KMS-11 (cell line): ENCODE data around the gene CHMP4A.

Experiments used
- H2AFZ ChIP-seq: fragments of 200-600 bp; sonication (generic); 2 replicates; pipeline ENCODE4 v1.6.1; 2016; ENCODE audit warnings: antibody characterized with exemption, mixed run types, low read depth
- H3K27ac ChIP-seq: fragments of 200-600 bp; sonication (generic); 2 replicates; pipeline ENCODE4 v1.6.1; 2016; ENCODE audit warnings: mild to moderate bottlenecking, mixed run types
- H3K27me3 ChIP-seq: fragments of 200-600 bp; sonication (generic); 2 replicates; pipeline ENCODE4 v1.6.1; 2017; ENCODE audit warnings: mild to moderate bottlenecking, low read depth, mixed run types, moderate library complexity; ENCODE audit not compliant: insufficient read depth
- H3K36me3 ChIP-seq: fragments of 200-600 bp; sonication (generic); 2 replicates; pipeline ENCODE4 v1.6.1; 2017; ENCODE audit warnings: mild to moderate bottlenecking, mixed run types; ENCODE audit not compliant: insufficient read depth
- H3K4me1 ChIP-seq: fragments of 200-600 bp; sonication (generic); 2 replicates; pipeline ENCODE4 v1.6.1; 2016; ENCODE audit warnings: mild to moderate bottlenecking, low read depth, mixed run types; ENCODE audit not compliant: poor library complexity, severe bottlenecking
- H3K4me2 ChIP-seq: fragments of 200-600 bp; sonication (generic); 2 replicates; pipeline ENCODE4 v1.7.0; 2016; ENCODE audit warnings: mild to moderate bottlenecking, mixed run types
- H3K4me3 ChIP-seq: fragments of 200-600 bp; sonication (generic); IDR thresholded peaks from 2 replicates; pipeline ENCODE4 v1.6.1; 2017; ENCODE audit warnings: low read depth, low read length, mixed read lengths; ENCODE audit not compliant: insufficient read depth
- H3K79me2 ChIP-seq: fragments of 200-600 bp; sonication (generic); 2 replicates; pipeline ENCODE4 v1.6.1; 2016; ENCODE audit warnings: low read depth, mixed run types; ENCODE audit not compliant: insufficient read depth
- H3K9ac ChIP-seq: fragments of 200-600 bp; sonication (generic); 2 replicates; pipeline ENCODE4 v1.6.1; 2016; ENCODE audit warnings: mild to moderate bottlenecking, mixed run types
- H4K20me1 ChIP-seq: fragments of 200-600 bp; sonication (generic); 2 replicates; pipeline ENCODE4 v1.6.1; 2016; ENCODE audit warnings: mild to moderate bottlenecking, mixed run types; ENCODE audit not compliant: insufficient read depth
- TF ChIP-seq, protein P1 (sequence below): fragments of 200-600 bp; sonication (generic); conservative IDR thresholded peaks from 2 replicates; pipeline ENCODE4 v1.6.1; 2017; ENCODE audit warnings: low read depth, mild to moderate bottlenecking, antibody characterized with exemption, low read length, moderate library complexity, mixed read lengths

Gene CHMP4A

DNA sequence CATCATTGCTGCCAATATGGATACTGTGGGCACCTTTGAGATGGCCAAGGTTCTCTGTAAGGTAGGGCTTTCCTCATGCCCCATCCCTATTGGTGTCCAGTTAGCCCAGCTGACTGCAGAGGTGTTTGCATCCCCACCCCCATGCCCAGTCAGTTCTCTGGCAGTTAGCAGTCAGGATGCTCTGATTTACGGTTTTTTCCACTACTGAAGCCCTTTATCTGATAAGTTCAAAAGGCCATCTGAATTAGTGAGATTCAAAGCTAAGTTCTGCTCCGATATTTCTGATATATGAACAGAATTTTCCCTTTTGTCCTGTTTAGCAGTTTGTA, 20.2 kb upstream of the CHMP4A start:
- H3K27ac ChIP-seq: no peak overlapping the region
- H3K4me3 ChIP-seq: no peak overlapping the region

DNA sequence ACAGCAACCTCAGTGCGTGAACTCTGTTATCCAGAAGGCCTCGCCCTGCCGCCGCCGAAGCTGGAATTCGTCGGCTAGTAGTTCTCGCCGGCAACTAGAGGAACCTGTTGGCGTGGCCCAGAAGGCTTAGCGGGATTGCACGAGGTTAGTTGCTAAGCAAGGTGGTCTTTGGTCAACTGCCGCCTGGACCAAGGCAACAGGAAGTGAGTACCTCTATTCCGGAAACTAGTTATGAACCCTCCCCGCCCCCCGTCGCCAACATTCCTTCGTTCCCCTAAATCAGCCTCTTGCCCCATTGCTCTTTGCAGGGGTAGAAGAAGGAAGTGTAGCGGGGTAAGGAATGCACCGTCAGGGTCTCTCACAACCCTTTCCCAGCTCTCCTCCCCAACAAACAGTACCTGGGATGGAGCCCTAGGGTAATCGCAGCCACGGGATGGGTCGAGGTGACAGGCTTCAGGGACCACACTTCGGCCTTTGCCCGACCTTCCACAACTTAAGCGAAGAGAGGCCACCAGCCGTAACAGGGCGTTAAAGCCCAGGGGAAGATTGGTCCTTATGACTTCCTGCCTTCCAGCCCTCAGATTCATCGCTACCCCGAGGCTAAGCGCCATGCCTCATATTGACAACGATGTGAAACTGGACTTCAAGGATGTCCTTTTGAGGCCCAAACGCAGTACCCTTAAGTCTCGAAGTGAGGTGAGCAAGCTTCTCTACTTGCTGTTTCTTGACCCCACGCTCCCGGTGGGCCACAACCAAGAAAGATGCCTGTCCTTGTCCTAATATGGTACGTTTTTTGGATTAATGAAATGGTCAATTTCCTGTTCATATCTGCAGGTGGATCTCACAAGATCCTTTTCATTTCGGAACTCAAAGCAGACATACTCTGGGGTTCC, 19.6 kb upstream of the CHMP4A start, which contains the start of gene GMPR2:
TSS of gene GMPR2 (plus strand) at position 285 of the 893 bp plus-strand sequence. CDS start at position 610, 325 bp downstream.
- H3K27me3 ChIP-seq: no peaks in the 10 kb centered on the region
- H2AFZ ChIP-seq: peak within 1 kb of the TSS; percentile 95
- H3K79me2 ChIP-seq: peaks cover 8% of the 10 kb centered on the region; the same call in 1 of the 2 replicates
- H4K20me1 ChIP-seq: no peaks in the 10 kb centered on the region
- TF ChIP-seq, protein P1, sequence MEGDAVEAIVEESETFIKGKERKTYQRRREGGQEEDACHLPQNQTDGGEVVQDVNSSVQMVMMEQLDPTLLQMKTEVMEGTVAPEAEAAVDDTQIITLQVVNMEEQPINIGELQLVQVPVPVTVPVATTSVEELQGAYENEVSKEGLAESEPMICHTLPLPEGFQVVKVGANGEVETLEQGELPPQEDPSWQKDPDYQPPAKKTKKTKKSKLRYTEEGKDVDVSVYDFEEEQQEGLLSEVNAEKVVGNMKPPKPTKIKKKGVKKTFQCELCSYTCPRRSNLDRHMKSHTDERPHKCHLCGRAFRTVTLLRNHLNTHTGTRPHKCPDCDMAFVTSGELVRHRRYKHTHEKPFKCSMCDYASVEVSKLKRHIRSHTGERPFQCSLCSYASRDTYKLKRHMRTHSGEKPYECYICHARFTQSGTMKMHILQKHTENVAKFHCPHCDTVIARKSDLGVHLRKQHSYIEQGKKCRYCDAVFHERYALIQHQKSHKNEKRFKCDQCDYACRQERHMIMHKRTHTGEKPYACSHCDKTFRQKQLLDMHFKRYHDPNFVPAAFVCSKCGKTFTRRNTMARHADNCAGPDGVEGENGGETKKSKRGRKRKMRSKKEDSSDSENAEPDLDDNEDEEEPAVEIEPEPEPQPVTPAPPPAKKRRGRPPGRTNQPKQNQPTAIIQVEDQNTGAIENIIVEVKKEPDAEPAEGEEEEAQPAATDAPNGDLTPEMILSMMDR: no peak
- H3K4me2 ChIP-seq: peak within 1 kb of the TSS; percentile 76
- H3K27ac ChIP-seq: peak within 1 kb of the TSS; percentile 57
- H3K9ac ChIP-seq: peak within 1 kb of the TSS; percentile 46; the same call in 1 of the 2 replicates
- peaks cover 14% of the 10 kb centered on the region for H3K4me1 ChIP-seq
- H3K4me3 ChIP-seq: no peak within 1 kb of the TSS
- no peaks in the 10 kb centered on the region for H3K36me3 ChIP-seq

More for the DNA sequence above, 20.2 kb upstream of the CHMP4A start:
- H3K79me2 ChIP-seq: peaks cover 8% of the 10 kb centered on the region; the same call in 1 of the 2 replicates
- TF ChIP-seq, protein P1: no peak
- H3K4me1 ChIP-seq: peaks cover 14% of the 10 kb centered on the region
- H3K36me3 ChIP-seq: no peaks in the 10 kb centered on the region
- no peaks in the 10 kb centered on the region for H4K20me1 ChIP-seq
- no peak overlapping the region for H2AFZ ChIP-seq
- peak overlapping the region; percentile 76; the same call in 1 of the 2 replicates for H3K4me2 ChIP-seq
- no peaks in the 10 kb centered on the region for H3K27me3 ChIP-seq
- H3K9ac ChIP-seq: peak overlapping the region; percentile 46; the same call in 1 of the 2 replicates

DNA sequence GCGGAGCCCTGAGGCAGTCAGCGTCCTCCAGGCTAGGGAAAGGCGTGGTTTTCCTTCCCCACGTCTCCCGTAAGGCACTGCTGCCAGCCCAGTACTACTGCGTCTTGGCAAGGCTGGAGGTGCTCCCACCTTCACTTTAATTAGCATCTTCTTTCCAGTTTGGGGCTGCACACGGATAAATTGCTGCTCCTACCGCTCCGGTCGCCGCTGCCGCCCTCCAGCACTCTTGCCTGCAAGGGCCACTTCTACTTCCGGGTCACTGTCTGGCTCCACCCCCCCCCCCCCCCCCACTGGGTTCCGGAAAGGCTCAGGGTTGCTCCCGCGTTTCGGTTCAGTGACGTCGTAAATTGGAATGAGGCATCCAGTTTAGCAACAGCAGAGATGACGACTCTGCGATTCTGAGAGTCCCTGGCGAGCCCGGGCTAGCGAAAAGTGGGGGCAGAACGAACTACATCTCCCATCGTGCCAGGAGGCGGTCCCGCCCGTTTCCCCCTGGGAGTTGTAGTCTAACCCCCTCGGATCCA, 18.9 kb upstream of the CHMP4A start, which contains the start of gene NEDD8:
TSS of gene NEDD8 (minus strand) at position 247 of the 524 bp plus-strand sequence. CDS start at position 147, 100 bp downstream.
- H3K27me3 ChIP-seq: no peaks in the 10 kb centered on the region
- H3K27ac ChIP-seq: peak within 1 kb of the TSS; percentile 57
- H3K79me2 ChIP-seq: peaks cover 8% of the 10 kb centered on the region; the same call in 1 of the 2 replicates
- H3K36me3 ChIP-seq: no peaks in the 10 kb centered on the region
- H3K4me2 ChIP-seq: peak within 1 kb of the TSS; percentile 76
- peak within 1 kb of the TSS; percentile 46; the same call in 1 of the 2 replicates for H3K9ac ChIP-seq
- peak within 1 kb of the TSS; percentile 95 for H2AFZ ChIP-seq
- no peak within 1 kb of the TSS for H3K4me3 ChIP-seq
- no peaks in the 10 kb centered on the region for H4K20me1 ChIP-seq
- TF ChIP-seq, protein P1: no peak
- H3K4me1 ChIP-seq: peaks cover 14% of the 10 kb centered on the region

GRCh38 chr14:24231263-24232120, 18.2 kb upstream of the CHMP4A start:
- no peak overlapping the region for H3K4me3 ChIP-seq
- H4K20me1 ChIP-seq: no peaks in the 10 kb centered on the region
- peak overlapping the region; percentile 71 for H3K4me2 ChIP-seq
- peak overlapping the region; percentile 95 for H2AFZ ChIP-seq
- H3K27me3 ChIP-seq: no peaks in the 10 kb centered on the region
- TF ChIP-seq, protein P1: no peak
- H3K4me1 ChIP-seq: peaks cover 14% of the 10 kb centered on the region
- H3K36me3 ChIP-seq: no peaks in the 10 kb centered on the region
- H3K79me2 ChIP-seq: peaks cover 8% of the 10 kb centered on the region; the same call in 1 of the 2 replicates
- peak overlapping the region; percentile 35; the same call in 1 of the 2 replicates for H3K9ac ChIP-seq
- H3K27ac ChIP-seq: peak overlapping the region; percentile 32; the same call in 1 of the 2 replicates
